Erythroblast (primary cell): Measurements from ENCODE around the gene KCNMB2.

ENCODE experiments used
- GATA1 ChIP-seq: IDR thresholded peaks from 2 replicates; pipeline ENCODE4 v1.6.1; 2011; ENCODE audit warnings: low read depth, mild to moderate bottlenecking, control low read depth, low read length, moderate library complexity
- POLR2A ChIP-seq: IDR thresholded peaks from 2 replicates; pipeline ENCODE4 v1.6.1; 2011; ENCODE audit warnings: mild to moderate bottlenecking, low read length

DNA sequence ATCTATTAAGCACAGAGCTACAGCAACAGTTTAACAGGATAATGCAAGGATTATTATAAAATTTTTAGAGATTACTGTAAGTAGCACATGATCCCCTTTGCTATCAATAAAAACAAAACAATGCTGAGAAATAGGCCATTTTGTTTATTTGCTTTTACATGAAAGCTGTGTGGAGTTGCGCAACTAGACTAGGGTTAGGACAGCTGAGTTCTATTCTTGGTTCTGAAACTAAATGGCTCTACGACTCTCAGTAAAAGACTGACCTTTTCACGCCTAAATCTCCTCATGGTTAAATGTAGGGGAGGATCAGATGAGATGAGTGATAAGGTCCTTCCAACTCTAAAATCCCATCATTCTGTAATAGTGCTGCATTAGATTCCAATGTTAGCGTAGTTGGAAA is 25.0 kb downstream of the KCNMB2 start:
- TF ChIP-seq POLR2A, result no peak
- TF ChIP-seq GATA1, result no peak
